Measurements from ENCODE around the gene F8.

DNA sequence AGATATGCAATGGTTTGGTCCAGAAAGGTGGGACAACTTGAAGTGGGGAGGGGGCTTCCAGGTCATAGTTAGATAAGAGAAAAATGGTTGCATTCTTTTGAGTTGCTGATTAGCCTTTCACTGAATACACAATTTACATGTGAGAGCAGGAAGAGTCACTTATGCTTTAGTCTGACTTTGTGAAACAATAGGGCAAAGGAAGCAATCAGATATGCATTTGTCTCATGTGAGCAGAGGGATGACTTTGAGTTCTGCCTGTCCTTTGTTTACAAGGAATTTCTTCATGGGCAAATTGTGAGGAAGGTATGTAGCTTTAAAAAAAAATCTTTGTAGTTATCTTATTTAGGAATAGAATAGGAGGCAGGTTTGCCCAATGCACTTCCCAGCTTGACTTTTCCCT is 201.0 kb downstream of the F8 start:
- TF ChIP-seq NFXL1 (IDR thresholded peaks at IDR 0.05; ENCODE audit: borderline replicate concordance) (no peak), CTCF (IDR thresholded peaks at IDR 0.05 in 2 of 3, conservative IDR thresholded peaks at IDR 0.05 in 1 of 3; ENCODE audit: control insufficient read depth in 2 of 3, extremely low read depth in 1 of 3, insufficient read depth in 1 of 3, low read depth in 3 of 3, low read length in 3 of 3) (no peak), ZNF384 (IDR thresholded peaks at IDR 0.05; ENCODE audit: borderline replicate concordance, low read depth, low read length) (no peak), EZH2 (IDR thresholded peaks at IDR 0.05; ENCODE audit: borderline replicate concordance, control insufficient read depth, low read depth, low read length) (no peak), TCF12 (IDR thresholded peaks at IDR 0.05; ENCODE audit: low read depth, low read length) (no peak), EP300 (IDR thresholded peaks at IDR 0.05; ENCODE audit: borderline replicate concordance in 1 of 2, control insufficient read depth in 1 of 2, low read depth in 2 of 2, low read length in 2 of 2) (no peak), POLR2A (IDR thresholded peaks at IDR 0.05; ENCODE audit: low read depth, low read length) (no peak), CEBPB (IDR thresholded peaks at IDR 0.05; ENCODE audit: borderline replicate concordance in 1 of 2, low read depth in 2 of 2, low read length in 2 of 2) (no peak), NFYA (IDR thresholded peaks at IDR 0.05; ENCODE audit: borderline replicate concordance, low read depth, low read length) (no peak), ATF7 (IDR thresholded peaks at IDR 0.05; ENCODE audit: low read depth) (no peak)
- TF ChIP-seq, protein P1, sequence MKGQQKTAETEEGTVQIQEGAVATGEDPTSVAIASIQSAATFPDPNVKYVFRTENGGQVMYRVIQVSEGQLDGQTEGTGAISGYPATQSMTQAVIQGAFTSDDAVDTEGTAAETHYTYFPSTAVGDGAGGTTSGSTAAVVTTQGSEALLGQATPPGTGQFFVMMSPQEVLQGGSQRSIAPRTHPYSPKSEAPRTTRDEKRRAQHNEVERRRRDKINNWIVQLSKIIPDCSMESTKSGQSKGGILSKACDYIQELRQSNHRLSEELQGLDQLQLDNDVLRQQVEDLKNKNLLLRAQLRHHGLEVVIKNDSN (IDR thresholded peaks at IDR 0.05; ENCODE audit: borderline replicate concordance, extremely low read length, insufficient read depth, low read depth, low read length): no peak
- TF ChIP-seq, protein P2, sequence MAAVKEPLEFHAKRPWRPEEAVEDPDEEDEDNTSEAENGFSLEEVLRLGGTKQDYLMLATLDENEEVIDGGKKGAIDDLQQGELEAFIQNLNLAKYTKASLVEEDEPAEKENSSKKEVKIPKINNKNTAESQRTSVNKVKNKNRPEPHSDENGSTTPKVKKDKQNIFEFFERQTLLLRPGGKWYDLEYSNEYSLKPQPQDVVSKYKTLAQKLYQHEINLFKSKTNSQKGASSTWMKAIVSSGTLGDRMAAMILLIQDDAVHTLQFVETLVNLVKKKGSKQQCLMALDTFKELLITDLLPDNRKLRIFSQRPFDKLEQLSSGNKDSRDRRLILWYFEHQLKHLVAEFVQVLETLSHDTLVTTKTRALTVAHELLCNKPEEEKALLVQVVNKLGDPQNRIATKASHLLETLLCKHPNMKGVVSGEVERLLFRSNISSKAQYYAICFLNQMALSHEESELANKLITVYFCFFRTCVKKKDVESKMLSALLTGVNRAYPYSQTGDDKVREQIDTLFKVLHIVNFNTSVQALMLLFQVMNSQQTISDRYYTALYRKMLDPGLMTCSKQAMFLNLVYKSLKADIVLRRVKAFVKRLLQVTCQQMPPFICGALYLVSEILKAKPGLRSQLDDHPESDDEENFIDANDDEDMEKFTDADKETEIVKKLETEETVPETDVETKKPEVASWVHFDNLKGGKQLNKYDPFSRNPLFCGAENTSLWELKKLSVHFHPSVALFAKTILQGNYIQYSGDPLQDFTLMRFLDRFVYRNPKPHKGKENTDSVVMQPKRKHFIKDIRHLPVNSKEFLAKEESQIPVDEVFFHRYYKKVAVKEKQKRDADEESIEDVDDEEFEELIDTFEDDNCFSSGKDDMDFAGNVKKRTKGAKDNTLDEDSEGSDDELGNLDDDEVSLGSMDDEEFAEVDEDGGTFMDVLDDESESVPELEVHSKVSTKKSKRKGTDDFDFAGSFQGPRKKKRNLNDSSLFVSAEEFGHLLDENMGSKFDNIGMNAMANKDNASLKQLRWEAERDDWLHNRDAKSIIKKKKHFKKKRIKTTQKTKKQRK (IDR thresholded peaks at IDR 0.05; ENCODE audit: low read depth, low read length): no peak
